Loucy (cell line): ENCODE results near the gene LCN15.

Experiments used
- H2AFZ ChIP-seq: fragments of 200-600 bp; sonication (generic); 2 replicates; pipeline ENCODE4 v1.6.0; 2016; ENCODE audit warnings: antibody characterized with exemption, mild to moderate bottlenecking, low read length, moderate library complexity
- H3F3A ChIP-seq: fragments of 200-600 bp; 2 replicates; pipeline ENCODE4 v1.6.0; 2016; ENCODE audit warnings: antibody characterized with exemption, low read depth, mild to moderate bottlenecking
- H3K27me3 ChIP-seq: fragments of 200-600 bp; sonication (generic); 2 replicates; pipeline ENCODE4 v1.6.1; 2014; ENCODE audit warnings: low read length, mild to moderate bottlenecking; ENCODE audit not compliant: insufficient read depth, poor library complexity, severe bottlenecking
- H3K36me3 ChIP-seq: fragments of 200-600 bp; sonication (generic); 2 replicates; pipeline ENCODE4 v1.6.1; 2016; ENCODE audit warnings: low read length; ENCODE audit not compliant: insufficient read depth
- H3K4me1 ChIP-seq: fragments of 200-600 bp; sonication (generic); 2 replicates; pipeline ENCODE4 v1.5.1; 2014; ENCODE audit warnings: low read length, mild to moderate bottlenecking; ENCODE audit not compliant: insufficient read depth, poor library complexity, severe bottlenecking
- H3K4me2 ChIP-seq: fragments of 200-600 bp; sonication (generic); 2 replicates; pipeline ENCODE4 v1.6.0; 2014; ENCODE audit warnings: antibody characterized with exemption, low read length, low read depth, mild to moderate bottlenecking; ENCODE audit not compliant: poor library complexity, severe bottlenecking
- H3K4me3 ChIP-seq: fragments of 200-600 bp; sonication (generic); 2 replicates; pipeline ENCODE4 v1.5.1; 2014; ENCODE audit warnings: low read length, mild to moderate bottlenecking, mixed read lengths; ENCODE audit not compliant: poor library complexity, severe bottlenecking
- H3K79me2 ChIP-seq: fragments of 200-600 bp; sonication (generic); 2 replicates; pipeline ENCODE4 v1.6.1; 2014; ENCODE audit warnings: low read length; ENCODE audit not compliant: insufficient read depth
- H3K9ac ChIP-seq: fragments of 200-600 bp; sonication (generic); 2 replicates; pipeline ENCODE4 v1.6.0; 2014; ENCODE audit warnings: mild to moderate bottlenecking, low read depth, low read length, moderate library complexity; ENCODE audit not compliant: poor library complexity, severe bottlenecking
- H3K9me2 ChIP-seq: fragments of 200-600 bp; sonication (generic); replicated peaks from 2 replicates; pipeline ENCODE4 v1.6.1; 2016; ENCODE audit warnings: low read depth, low read length, mixed read lengths
- H3K9me3 ChIP-seq: fragments of 200-600 bp; sonication (generic); 2 replicates; pipeline ENCODE4 v1.6.1; 2014; ENCODE audit warnings: mild to moderate bottlenecking, antibody characterized with exemption, low read length, low read depth; ENCODE audit not compliant: insufficient read depth
- H4K20me1 ChIP-seq: fragments of 200-600 bp; sonication (generic); 2 replicates; pipeline ENCODE4 v1.6.0; 2014; ENCODE audit warnings: antibody characterized with exemption, low read length, mild to moderate bottlenecking; ENCODE audit not compliant: insufficient read depth, poor library complexity, severe bottlenecking
- CTCF ChIP-seq: fragments of 200-600 bp; sonication (generic); conservative IDR thresholded peaks from 2 replicates; pipeline ENCODE4 v1.5.1; 2014; ENCODE audit warnings: mild to moderate bottlenecking, antibody characterized with exemption, low read length
- EZH2phosphoT487 ChIP-seq: fragments of 200-600 bp; IDR thresholded peaks from 2 replicates; pipeline ENCODE4 v1.6.1; 2018; ENCODE audit warnings: antibody characterized with exemption, mild to moderate bottlenecking, moderate library complexity, borderline replicate concordance

Gene LCN15

GRCh38 chr9:136739509-136739908 lies 24.8 kb downstream of the LCN15 start:
- Histone ChIP-seq H3K4me1 (no peaks in the 10 kb centered on the region), H3K27me3 (no peaks in the 10 kb centered on the region), H3K79me2 (no peaks in the 10 kb centered on the region), H3K9me2 (no peaks in the 10 kb centered on the region), H3K36me3 (no peaks in the 10 kb centered on the region), H4K20me1 (no peaks in the 10 kb centered on the region), H3K9me3 (no peaks in the 10 kb centered on the region), H3K9ac (no peak overlapping the region), H2AFZ (no peak overlapping the region), H3F3A (no peaks in the 10 kb centered on the region), H3K4me3 (no peak overlapping the region), H3K4me2 (no peak overlapping the region)
- TF ChIP-seq EZH2phosphoT487 (no peak), CTCF (no peak)

GRCh38 chr9:136738960-136739359 lies 25.4 kb downstream of the LCN15 start:
- Histone ChIP-seq H3K27me3 (no peaks in the 10 kb centered on the region), H3K4me2 (no peak overlapping the region), H3F3A (no peaks in the 10 kb centered on the region), H3K4me3 (no peak overlapping the region), H3K9me3 (no peaks in the 10 kb centered on the region), H4K20me1 (no peaks in the 10 kb centered on the region), H3K9ac (no peak overlapping the region), H3K79me2 (no peaks in the 10 kb centered on the region), H3K9me2 (no peaks in the 10 kb centered on the region), H3K4me1 (no peaks in the 10 kb centered on the region), H3K36me3 (no peaks in the 10 kb centered on the region), H2AFZ (no peak overlapping the region)
- TF ChIP-seq EZH2phosphoT487, result no peak
- no peak for TF ChIP-seq CTCF

GRCh38 chr9:136735812-136736480 lies 28.4 kb downstream of the LCN15 start:
- no peak overlapping the region for H2AFZ ChIP-seq
- no peaks in the 10 kb centered on the region for H3K79me2 ChIP-seq
- H3K4me3 ChIP-seq, result no peak overlapping the region
- TF ChIP-seq EZH2phosphoT487 (no peak), CTCF (no peak)
- H3K4me2 ChIP-seq, result no peak overlapping the region
- no peaks in the 10 kb centered on the region for H3K9me3 ChIP-seq
- H3K27me3 ChIP-seq, result no peaks in the 10 kb centered on the region
- no peaks in the 10 kb centered on the region for H3F3A ChIP-seq
- H3K9me2 ChIP-seq, result no peaks in the 10 kb centered on the region
- no peaks in the 10 kb centered on the region for H3K36me3 ChIP-seq
- no peaks in the 10 kb centered on the region for H3K4me1 ChIP-seq
- H4K20me1 ChIP-seq, result no peaks in the 10 kb centered on the region
- H3K9ac ChIP-seq, result no peak overlapping the region
